ENCODE data around the gene PPP3R1.

DNA sequence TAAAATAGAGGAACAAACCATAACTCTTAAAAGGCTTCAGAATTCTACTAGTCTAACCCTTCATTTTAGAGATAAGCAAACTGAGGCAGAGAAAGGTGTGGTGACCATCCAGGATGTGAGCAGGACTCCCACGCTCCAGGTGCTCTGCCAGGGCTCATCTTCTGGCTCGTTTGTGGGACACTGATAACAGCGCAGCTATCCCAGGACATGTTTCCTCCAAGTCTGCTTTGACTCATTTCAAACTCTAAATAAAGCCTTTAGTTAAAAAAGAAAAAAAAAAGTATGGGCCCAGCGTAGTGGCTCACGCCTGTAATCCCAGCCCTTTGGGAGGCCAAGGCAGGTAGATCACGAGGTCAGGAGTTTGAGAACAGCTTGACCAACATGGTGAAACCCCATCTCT, 39.0 kb upstream of the PPP3R1 start:
- TF ChIP-seq, protein P1, sequence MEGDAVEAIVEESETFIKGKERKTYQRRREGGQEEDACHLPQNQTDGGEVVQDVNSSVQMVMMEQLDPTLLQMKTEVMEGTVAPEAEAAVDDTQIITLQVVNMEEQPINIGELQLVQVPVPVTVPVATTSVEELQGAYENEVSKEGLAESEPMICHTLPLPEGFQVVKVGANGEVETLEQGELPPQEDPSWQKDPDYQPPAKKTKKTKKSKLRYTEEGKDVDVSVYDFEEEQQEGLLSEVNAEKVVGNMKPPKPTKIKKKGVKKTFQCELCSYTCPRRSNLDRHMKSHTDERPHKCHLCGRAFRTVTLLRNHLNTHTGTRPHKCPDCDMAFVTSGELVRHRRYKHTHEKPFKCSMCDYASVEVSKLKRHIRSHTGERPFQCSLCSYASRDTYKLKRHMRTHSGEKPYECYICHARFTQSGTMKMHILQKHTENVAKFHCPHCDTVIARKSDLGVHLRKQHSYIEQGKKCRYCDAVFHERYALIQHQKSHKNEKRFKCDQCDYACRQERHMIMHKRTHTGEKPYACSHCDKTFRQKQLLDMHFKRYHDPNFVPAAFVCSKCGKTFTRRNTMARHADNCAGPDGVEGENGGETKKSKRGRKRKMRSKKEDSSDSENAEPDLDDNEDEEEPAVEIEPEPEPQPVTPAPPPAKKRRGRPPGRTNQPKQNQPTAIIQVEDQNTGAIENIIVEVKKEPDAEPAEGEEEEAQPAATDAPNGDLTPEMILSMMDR (IDR thresholded peaks at IDR 0.05 in 4 of 5, conservative IDR thresholded peaks at IDR 0.05 in 1 of 5): no peak
- TF ChIP-seq POLR2A (IDR thresholded peaks at IDR 0.05): no peak
